HK-2 (cell line): Measurements from ENCODE around the gene HMOX1.

ENCODE experiments used
- DNase-seq: peaks from one replicate; pipeline ENCODE4 v3.0.0-alpha.2; 2018; ENCODE audit not compliant: unreplicated experiment

Gene HMOX1

GRCh38 chr22:35406443-35406842 lies 25.5 kb downstream of the HMOX1 start:
- no peak for DNase-seq

- DNase-seq: no peak
These were observed 26.5 kb downstream of the HMOX1 start for GRCh38 chr22:35407362-35407761.

GRCh38 chr22:35409783-35410662 lies 29.1 kb downstream of the HMOX1 start:
- DNase-seq: no peak

GRCh38 chr22:35410663-35411034 lies 29.8 kb downstream of the HMOX1 start:
- no peak for DNase-seq

- no peak for DNase-seq
These were observed 30.2 kb downstream of the HMOX1 start for GRCh38 chr22:35411102-35411501.

- no peak for DNase-seq
These were observed 32.7 kb downstream of the HMOX1 start for GRCh38 chr22:35413624-35414023.

- no peak for DNase-seq
These were observed 36.7 kb downstream of the HMOX1 start for GRCh38 chr22:35417606-35418005.

GRCh38 chr22:35418088-35418487 lies 37.2 kb downstream of the HMOX1 start:
- DNase-seq: no peak

GRCh38 chr22:35418731-35419130 lies 37.8 kb downstream of the HMOX1 start:
- no peak for DNase-seq

GRCh38 chr22:35419756-35420155 lies 38.9 kb downstream of the HMOX1 start:
- DNase-seq: no peak

GRCh38 chr22:35421121-35421520 lies 40.2 kb downstream of the HMOX1 start:
- no peak for DNase-seq

- no peak for DNase-seq
These were observed 41.2 kb downstream of the HMOX1 start for GRCh38 chr22:35422145-35422544.

- DNase-seq: no peak
These were observed 42.0 kb downstream of the HMOX1 start for GRCh38 chr22:35422936-35423335.

GRCh38 chr22:35424081-35424480 lies 43.2 kb downstream of the HMOX1 start:
- DNase-seq: no peak

GRCh38 chr22:35424761-35425160 lies 43.9 kb downstream of the HMOX1 start:
- no peak for DNase-seq

- DNase-seq: no peak
These were observed 44.6 kb downstream of the HMOX1 start for GRCh38 chr22:35425546-35425945.

GRCh38 chr22:35425971-35426800 lies 45.3 kb downstream of the HMOX1 start:
- peak; percentile 72 for DNase-seq

- no peak for DNase-seq
These were observed 45.9 kb downstream of the HMOX1 start for GRCh38 chr22:35426801-35427140.

GRCh38 chr22:35430897-35431322 lies 50.0 kb downstream of the HMOX1 start:
- DNase-seq: peak; percentile 93

GRCh38 chr22:35431483-35432227 lies 50.8 kb downstream of the HMOX1 start:
- DNase-seq: no peak

- no peak for DNase-seq
These were observed 51.5 kb downstream of the HMOX1 start for GRCh38 chr22:35432228-35432905.
